ENCODE measurements around the gene RETREG3. TPM values are rescaled to one million over a fixed set of nuclear protein-coding genes. Genes with fewer than 3 reads are reported as not detected.

RETREG3 gene
- total and polyA plus RNA-seq, 2 of the 13 experiments (the other 11 are each of a cell fraction or from before 2014, with no cell fraction given): 47.0 to 55.8 TPM

GRCh38 chr17:42562388-42563142 is 46.6 kb downstream of the RETREG3 start (continued):
- TF ChIP-seq REST (IDR thresholded peaks at IDR 0.05; ENCODE audit: borderline replicate concordance in 1 of 2, low read depth in 1 of 2, low read length in 2 of 2): no peak
- peak in 1 of 2 experiments; percentile 80; a peak in 2 of 4 replicates for TF ChIP-seq ATF4 (CRISPR knock-in tag; IDR thresholded peaks at IDR 0.05)
- TF ChIP-seq SMARCC2 (IDR thresholded peaks at IDR 0.05): no peak
- TF ChIP-seq HOXA7 (CRISPR knock-in tag; IDR thresholded peaks at IDR 0.05): no peak
- no peak for TF ChIP-seq ZBTB34 (CRISPR knock-in tag; IDR thresholded peaks at IDR 0.05)
- TF ChIP-seq HMGA1 (CRISPR knock-in tag; conservative IDR thresholded peaks at IDR 0.05): no peak
- TF ChIP-seq NFE2L1 (CRISPR knock-in tag; IDR thresholded peaks at IDR 0.05; ENCODE audit: borderline replicate concordance): peak; percentile 77
- TF ChIP-seq ISX (CRISPR knock-in tag; conservative IDR thresholded peaks at IDR 0.05): no peak
- TF ChIP-seq ZNF20 (CRISPR knock-in tag; IDR thresholded peaks at IDR 0.05): no peak
- no peak for TF ChIP-seq ZMYM4 (CRISPR knock-in tag; IDR thresholded peaks at IDR 0.05)
- TF ChIP-seq SMAD9 (CRISPR knock-in tag; IDR thresholded peaks at IDR 0.05): no peak; the same call in 1 of the 2 replicates
- peak; percentile 37; the same call in 1 of the 2 replicates for TF ChIP-seq ZNF468 (CRISPR knock-in tag; IDR thresholded peaks at IDR 0.05)
- TF ChIP-seq ZNF878 (CRISPR knock-in tag; IDR thresholded peaks at IDR 0.05): no peak
- no peak for TF ChIP-seq ZNF589 (CRISPR knock-in tag; conservative IDR thresholded peaks at IDR 0.05)
- no peak for TF ChIP-seq PTBP1 (IDR thresholded peaks at IDR 0.05; ENCODE audit: low read depth, low read length, poor library complexity, severe bottlenecking)
- no peak for TF ChIP-seq MLX (CRISPR knock-in tag; IDR thresholded peaks at IDR 0.05)
- no peak for TF ChIP-seq MIER3 (CRISPR knock-in tag; IDR thresholded peaks at IDR 0.05; ENCODE audit: borderline replicate concordance)
- no peak for TF ChIP-seq NFYB (CRISPR knock-in tag; IDR thresholded peaks at IDR 0.05)
- TF ChIP-seq PBX2 (CRISPR knock-in tag; IDR thresholded peaks at IDR 0.05): 0 out of 2 replicates have a peak, but pooled peaks have one; percentile 43

Measured in HepG2 (cell line).